Neuronal stem cell (in vitro differentiated cells): ENCODE results near the gene PODN.
A peak's percentile ranks its signal among the peaks of the same experiment; 100 is the strongest.

Source experiments
- DNase-seq: peaks from one replicate; pipeline ENCODE4 v3.0.0-alpha.2; 2013; ENCODE audit warnings: low spot score
- H2AFZ ChIP-seq: one replicate; pipeline ENCODE4 v1.6.1; 2013; ENCODE audit warnings: mild to moderate bottlenecking, low read length, inconsistent platforms
- H2AK5ac ChIP-seq: 2 replicates; pipeline ENCODE4 v1.6.1; 2013; ENCODE audit warnings: low read depth, mild to moderate bottlenecking, inconsistent platforms, low read length, moderate library complexity, mixed read lengths
- H2BK120ac ChIP-seq: 2 replicates; pipeline ENCODE4 v1.6.1; 2013; ENCODE audit warnings: low read depth, mild to moderate bottlenecking, inconsistent platforms, low read length, moderate library complexity, mixed read lengths
- H2BK12ac ChIP-seq: one replicate; pipeline ENCODE4 v1.6.1; 2013; ENCODE audit warnings: low read length, inconsistent platforms
- H2BK15ac ChIP-seq: 2 replicates; pipeline ENCODE4 v1.6.1; 2013; ENCODE audit warnings: mild to moderate bottlenecking, low read length, inconsistent platforms, mixed read lengths
- H2BK5ac ChIP-seq: one replicate; pipeline ENCODE4 v1.6.1; 2013; ENCODE audit warnings: inconsistent platforms, mild to moderate bottlenecking, low read length, moderate library complexity
- H3K14ac ChIP-seq: one replicate; pipeline ENCODE4 v1.6.1; 2013; ENCODE audit warnings: low read length, inconsistent platforms
- H3K18ac ChIP-seq: 2 replicates; pipeline ENCODE4 v1.6.1; 2013; ENCODE audit warnings: low read length, inconsistent platforms
- H3K23ac ChIP-seq: 2 replicates; pipeline ENCODE4 v1.6.1; 2013; ENCODE audit warnings: low read depth, mild to moderate bottlenecking, mixed read lengths, low read length, inconsistent platforms; ENCODE audit not compliant: poor library complexity
- H3K27ac ChIP-seq: replicated peaks from 3 replicates; pipeline ENCODE4 v1.5.1; 2013; ENCODE audit warnings: low read length, inconsistent platforms
- H3K27me3 ChIP-seq, 3 experiments: 2 replicates each; pipeline ENCODE4 v1.6.1; 2013; ENCODE audit warnings: low read length in 3 of 3, mild to moderate bottlenecking in 2 of 3, inconsistent platforms in 1 of 3, low read depth in 1 of 3, mixed read lengths in 1 of 3, moderate library complexity in 1 of 3; ENCODE audit not compliant: control insufficient read depth in 3 of 3, insufficient read depth in 3 of 3
- H3K36me3 ChIP-seq, 2 donors: replicated peaks in 1 of 2; 2 replicates each; pipeline ENCODE4 v1.6.1; 2013; ENCODE audit warnings: low read length in 2 of 2; ENCODE audit not compliant: control insufficient read depth in 2 of 2, insufficient read depth in 2 of 2
- H3K4ac ChIP-seq: 2 replicates; pipeline ENCODE4 v1.6.1; 2013; ENCODE audit warnings: inconsistent platforms, mild to moderate bottlenecking, low read length, moderate library complexity
- H3K4me1 ChIP-seq, 2 donors: 1 replicate in 1 of 2; 2 replicates in 1 of 2; pipeline ENCODE4 v1.6.1; 2013; ENCODE audit warnings: low read length in 2 of 2, low read depth in 1 of 2; ENCODE audit not compliant: control insufficient read depth in 2 of 2, insufficient read depth in 1 of 2
- H3K4me2 ChIP-seq: one replicate; pipeline ENCODE4 v1.6.1; 2013; ENCODE audit warnings: mild to moderate bottlenecking, low read length, inconsistent platforms; ENCODE audit not compliant: insufficient read depth, poor library complexity, severe bottlenecking
- H3K4me3 ChIP-seq, 2 donors: 2 replicates each; pipeline ENCODE4 v1.5.1; 2013; ENCODE audit warnings: low read length in 2 of 2, mild to moderate bottlenecking in 2 of 2, inconsistent platforms in 1 of 2, moderate library complexity in 1 of 2
- H3K79me1 ChIP-seq: one replicate; pipeline ENCODE4 v1.6.1; 2013; ENCODE audit warnings: low read depth, mild to moderate bottlenecking, inconsistent platforms, low read length, moderate library complexity
- H3K9ac ChIP-seq: one replicate; pipeline ENCODE4 v1.6.1; 2013; ENCODE audit warnings: mild to moderate bottlenecking, low read depth, low read length, inconsistent platforms; ENCODE audit not compliant: poor library complexity
- H3K9me3 ChIP-seq, 2 donors: replicated peaks in 1 of 2; 2 replicates each; pipeline versions ENCODE3 to v1.6.1; 2013; ENCODE audit warnings: low read length in 2 of 2, mild to moderate bottlenecking in 2 of 2, inconsistent platforms in 1 of 2, low read depth in 1 of 2, mixed read lengths in 1 of 2, moderate library complexity in 1 of 2; ENCODE audit not compliant: control insufficient read depth in 2 of 2, insufficient read depth in 1 of 2
- H4K8ac ChIP-seq: one replicate; pipeline ENCODE4 v1.6.1; 2013; ENCODE audit warnings: low read depth, mild to moderate bottlenecking, inconsistent platforms, low read length, moderate library complexity
- H4K91ac ChIP-seq: one replicate; pipeline ENCODE4 v1.6.1; 2013; ENCODE audit warnings: low read length, low read depth, mild to moderate bottlenecking, inconsistent platforms; ENCODE audit not compliant: poor library complexity
- WGBS, 2 donors: extraction: QIAGEN DNeasy Blood & Tissue Kit; methylation state at CpG; one replicate each; pipeline ENCODE4 v1.1.7; 2013; ENCODE audit warnings: missing lambda C conversion rate in 2 of 2, mixed read lengths in 1 of 2; ENCODE audit not compliant: insufficient read length in 2 of 2, insufficient replicate concordance in 1 of 2; ENCODE audit errors: extremely low coverage in 2 of 2; 5-methylcytosine and 5-hydroxymethylcytosine counted together

PODN gene

DNA sequence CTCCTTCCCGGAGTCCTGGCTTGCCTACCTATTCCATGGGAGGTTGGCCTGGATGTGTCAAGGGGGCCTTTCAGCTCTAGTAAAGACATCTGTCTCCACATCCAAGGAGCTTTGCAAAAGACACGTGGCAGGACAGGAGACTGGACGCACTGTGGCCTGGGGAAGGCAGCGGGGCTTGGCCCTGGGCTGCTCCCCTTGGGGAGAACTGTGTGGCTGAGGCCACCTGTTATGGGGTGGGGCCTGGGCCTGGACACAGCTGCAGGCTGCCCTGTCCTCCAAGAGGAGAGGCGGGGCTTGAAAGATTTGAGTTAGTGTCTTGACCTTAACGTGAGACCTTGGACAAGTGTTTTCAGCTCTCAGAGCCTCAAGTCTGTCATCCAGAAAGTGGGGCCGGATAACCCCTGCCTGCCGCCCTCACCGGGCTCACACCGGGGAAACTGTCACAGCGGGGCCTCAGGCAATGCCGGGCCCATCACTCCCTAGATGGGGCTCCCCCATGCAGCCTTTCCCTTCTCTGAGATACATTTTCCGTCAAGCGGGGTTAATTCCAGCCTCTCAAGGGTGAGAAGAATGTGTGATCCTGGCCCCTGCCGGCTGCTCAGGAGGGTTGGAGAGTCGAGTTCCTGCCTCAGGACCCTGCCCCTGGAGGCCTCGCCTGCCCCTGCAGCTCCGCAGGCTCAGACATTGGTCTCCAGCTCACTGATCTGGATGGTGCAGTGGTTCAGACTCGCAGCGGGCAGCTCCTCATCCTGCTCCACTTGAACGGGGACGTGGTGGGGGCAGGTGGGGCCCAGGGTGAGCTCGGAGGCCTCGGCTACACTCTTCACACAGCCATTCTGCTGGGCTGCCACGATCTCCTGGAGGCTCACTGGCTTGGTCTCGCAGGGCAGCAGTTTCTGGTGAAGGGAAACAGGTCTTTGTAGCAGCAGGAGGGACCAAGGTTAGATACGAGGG, 25.6 kb downstream of the PODN start:
- H3K14ac ChIP-seq, result no peak overlapping the region
- no peaks in the 10 kb centered on the region for H3K36me3 ChIP-seq
- peak overlapping the region; percentile 61 for H2AFZ ChIP-seq
- H4K91ac ChIP-seq, result no peak overlapping the region
- H3K18ac ChIP-seq, result peak overlapping the region; percentile 31
- no peaks in the 10 kb centered on the region for H3K79me1 ChIP-seq
- peak overlapping the region; percentile 3 for H2AK5ac ChIP-seq
- WGBS, 2 donors, result no CpG with 5 or more reads among the region's 27 CpGs
- no peak overlapping the region for H2BK12ac ChIP-seq
- H4K8ac ChIP-seq, result no peak overlapping the region
- H2BK120ac ChIP-seq, result no peak overlapping the region
- no peak overlapping the region for H3K23ac ChIP-seq
- no peak overlapping the region for H2BK5ac ChIP-seq
- DNase-seq, result no peak
- no peak overlapping the region for H3K4me3 ChIP-seq
- no peak overlapping the region for H3K9ac ChIP-seq
- H3K4me2 ChIP-seq, result no peak overlapping the region
- peaks cover 0 to 2% of the 10 kb centered on the region in 2 donors for H3K9me3 ChIP-seq
- no peak overlapping the region for H3K27ac ChIP-seq
- H2BK15ac ChIP-seq, result no peak overlapping the region
- H3K27me3 ChIP-seq, result peaks cover 0 to 49% (median 0%) of the 10 kb centered on the region in 3 experiments
- peaks cover 0 to 10% of the 10 kb centered on the region in 2 donors for H3K4me1 ChIP-seq
- no peak overlapping the region for H3K4ac ChIP-seq

DNA sequence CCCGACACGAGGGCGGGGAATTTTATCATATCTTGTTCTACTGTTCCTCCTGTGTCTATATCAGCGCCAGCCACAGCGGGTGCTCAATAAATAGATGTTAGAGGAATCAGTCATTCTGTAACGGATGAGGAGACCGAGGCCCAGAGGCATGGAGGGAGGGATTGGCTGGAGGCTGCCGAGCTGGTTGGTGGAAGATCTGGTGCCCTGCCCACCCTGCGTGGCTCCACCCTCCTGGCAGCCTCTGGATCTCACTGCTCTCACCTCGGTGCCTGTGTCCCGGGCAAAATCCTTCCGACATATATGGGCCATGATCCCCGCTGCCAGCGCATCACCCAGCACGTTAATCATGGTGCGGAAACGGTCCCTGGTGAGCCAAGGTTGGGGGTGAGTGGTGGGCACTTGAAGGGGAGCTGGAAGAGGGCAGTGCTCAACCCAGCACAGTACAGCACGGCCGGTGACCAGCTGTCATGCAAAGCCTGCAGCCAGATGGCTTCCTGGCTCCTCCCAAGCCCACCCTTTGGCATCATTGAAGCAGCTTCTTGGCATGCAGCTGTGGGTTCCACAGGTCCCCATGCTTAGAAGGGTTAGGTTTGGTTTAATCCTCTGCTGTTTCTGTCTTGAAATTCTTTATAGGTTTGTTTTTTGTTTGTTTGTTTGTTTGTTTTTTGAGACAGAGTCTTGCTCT, 26.7 kb downstream of the PODN start:
- Histone ChIP-seq H3K27ac (no peak overlapping the region), H3K27me3 (peaks cover 0 to 44% (median 0%) of the 10 kb centered on the region in 3 experiments), H2BK5ac (no peak overlapping the region), H3K36me3 (no peaks in the 10 kb centered on the region), H3K4me2 (no peak overlapping the region), H2BK120ac (no peak overlapping the region), H3K9ac (no peak overlapping the region), H3K4me1 (peaks cover 0 to 7% of the 10 kb centered on the region in 2 donors), H4K8ac (no peak overlapping the region), H3K14ac (no peak overlapping the region), H3K18ac (peak overlapping the region; percentile 15), H3K4me3 (no peak overlapping the region), H3K79me1 (no peaks in the 10 kb centered on the region), H4K91ac (no peak overlapping the region), H3K23ac (peak overlapping the region; percentile 83), H2BK15ac (no peak overlapping the region), H3K9me3 (peaks cover 0 to 2% of the 10 kb centered on the region in 2 donors), H3K4ac (no peak overlapping the region), H2BK12ac (no peak overlapping the region), H2AFZ (no peak overlapping the region), H2AK5ac (no peak overlapping the region)
- WGBS, 2 donors, result no CpG with 5 or more reads among the region's 19 CpGs
- no peak for DNase-seq

DNA sequence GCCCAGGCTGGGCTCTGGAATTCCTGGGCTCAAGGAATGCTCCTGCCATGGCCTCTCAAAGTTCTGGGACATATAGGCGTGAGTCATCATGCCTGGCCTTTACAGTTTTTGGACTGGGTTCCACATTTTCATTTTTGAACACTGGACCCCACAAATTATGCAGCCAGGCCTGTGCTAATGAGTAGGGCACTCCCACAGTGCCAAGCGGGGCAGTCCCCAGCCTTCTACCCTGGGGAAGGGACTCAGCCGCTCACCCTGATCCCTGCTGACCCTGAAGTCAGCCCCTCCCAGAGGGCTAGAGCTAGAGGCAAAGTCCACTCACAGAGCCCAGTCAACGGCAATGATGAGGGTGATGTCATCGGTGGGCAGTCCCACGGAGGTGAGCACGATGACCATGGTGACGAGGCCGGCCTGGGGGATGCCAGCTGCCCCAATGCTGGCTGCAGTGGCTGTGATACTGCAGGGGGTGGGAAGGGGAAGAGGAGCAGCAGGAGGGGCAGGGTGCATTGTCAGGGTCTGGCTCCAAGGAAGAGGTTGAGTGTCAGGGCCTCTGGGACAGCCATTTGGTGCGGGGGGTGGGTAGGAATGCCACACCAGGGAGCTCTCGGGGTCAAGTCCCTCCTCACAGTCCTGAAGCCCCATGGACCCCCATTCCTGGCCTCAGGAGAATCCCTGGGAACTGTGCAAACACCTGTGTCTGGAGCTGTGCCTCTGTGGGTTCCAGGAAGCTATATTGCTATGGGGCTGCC, 27.6 kb downstream of the PODN start:
- Histone ChIP-seq H3K4me2 (no peak overlapping the region), H3K36me3 (no peaks in the 10 kb centered on the region)

More for the DNA sequence above, 27.6 kb downstream of the PODN start:
- H3K27me3 ChIP-seq, result peaks cover 0 to 43% (median 0%) of the 10 kb centered on the region in 3 experiments
- H3K4ac ChIP-seq, result no peak overlapping the region
- no peak overlapping the region for H2BK120ac ChIP-seq
- H3K14ac ChIP-seq, result peak overlapping the region; percentile 83
- H2BK5ac ChIP-seq, result no peak overlapping the region
- peak overlapping the region; percentile 17 for H3K23ac ChIP-seq
- H2BK15ac ChIP-seq, result peak overlapping the region; percentile 90
- H3K9ac ChIP-seq, result no peak overlapping the region
- H2AK5ac ChIP-seq, result no peak overlapping the region
- DNase-seq, result no peak
- H3K79me1 ChIP-seq, result no peaks in the 10 kb centered on the region
- no peak overlapping the region for H4K91ac ChIP-seq
- peak overlapping the region; percentile 84 for H3K18ac ChIP-seq
- no peak overlapping the region for H4K8ac ChIP-seq
- no peak overlapping the region for H3K4me3 ChIP-seq
- peaks cover 0 to under 1% of the 10 kb centered on the region in 2 donors for H3K9me3 ChIP-seq
- no peak overlapping the region for H2AFZ ChIP-seq
- H3K4me1 ChIP-seq, result peaks cover 0 to 7% of the 10 kb centered on the region in 2 donors
- H3K27ac ChIP-seq, result no peak overlapping the region
- no peak overlapping the region for H2BK12ac ChIP-seq
- no CpG with 5 or more reads among the region's 11 CpGs for WGBS, 2 donors
